ENCODE data around the gene ACYP2. TPM values are rescaled to one million over a fixed set of nuclear protein-coding genes. Genes with fewer than 3 reads are reported as not detected.
A peak's percentile ranks its signal among the peaks of the same experiment; 100 is the strongest.

Gene ACYP2
- total and polyA plus RNA-seq, 12 donors: 36.9 to 101 (median 53.1) TPM

GRCh38 chr2:54271843-54272627 is 156.6 kb downstream of the ACYP2 start:
- H3K4me1 ChIP-seq (replicated peaks in 1 of 2): no peaks in the 10 kb centered on the region
- H3K9me3 ChIP-seq (replicated peaks in 1 of 3): no peaks in the 10 kb centered on the region
- TF ChIP-seq CTCF (IDR thresholded peaks at IDR 0.05) (no peak), POLR2A (IDR thresholded peaks at IDR 0.05) (no peak)
- H3K27ac ChIP-seq: no peak overlapping the region
- DNase-seq: peak in 1 of 7 donors; percentile 12
- intact Hi-C loops (cut with DNase I): no loop called here
- H3K36me3 ChIP-seq (replicated peaks in 1 of 2): no peaks in the 10 kb centered on the region
- H3K27me3 ChIP-seq: no peaks in the 10 kb centered on the region
- 86 to 91% (median 89%) methylated on average over 6 of the region's 6 CpGs for WGBS, 4 donors
- no peak overlapping the region for H3K4me3 ChIP-seq

GRCh38 chr2:54274781-54275242 is 159.4 kb downstream of the ACYP2 start:
- 81 to 85% (median 84%) methylated on average over 1 of the region's 1 CpG for WGBS, 4 donors
- Histone ChIP-seq H3K27ac (no peak overlapping the region), H3K4me1 (replicated peaks in 1 of 2) (no peaks in the 10 kb centered on the region), H3K36me3 (replicated peaks in 1 of 2) (no peaks in the 10 kb centered on the region), H3K4me3 (no peak overlapping the region), H3K27me3 (no peaks in the 10 kb centered on the region), H3K9me3 (replicated peaks in 1 of 3) (no peaks in the 10 kb centered on the region)
- intact Hi-C loops (cut with DNase I): no loop called here
- TF ChIP-seq POLR2A (IDR thresholded peaks at IDR 0.05) (no peak), CTCF (IDR thresholded peaks at IDR 0.05) (no peak)
- no peak for DNase-seq

DNA sequence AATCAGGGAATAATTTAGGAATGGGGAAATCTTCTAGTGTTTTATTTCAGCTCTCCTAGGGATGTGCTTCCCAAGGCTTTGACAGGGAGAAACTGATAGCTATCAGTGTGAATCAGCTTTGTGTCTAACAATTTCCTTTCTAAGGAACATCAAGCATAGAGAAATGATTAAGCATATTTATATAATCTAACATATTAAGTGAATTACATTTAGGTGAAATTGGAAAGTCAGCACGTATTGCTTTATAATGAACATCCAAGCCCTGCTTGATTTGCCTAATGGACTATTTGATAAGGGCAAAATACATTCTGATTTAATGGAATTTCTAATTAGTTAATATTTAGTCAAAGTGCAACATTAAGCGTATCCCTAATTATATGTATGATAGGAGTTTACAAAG is 160.1 kb downstream of the ACYP2 start:
- TF ChIP-seq POLR2A (IDR thresholded peaks at IDR 0.05): no peak
- TF ChIP-seq CTCF (IDR thresholded peaks at IDR 0.05): no peak
- Histone ChIP-seq H3K9me3 (replicated peaks in 1 of 3) (no peaks in the 10 kb centered on the region), H3K4me3 (no peak overlapping the region), H3K36me3 (replicated peaks in 1 of 2) (no peaks in the 10 kb centered on the region), H3K27ac (no peak overlapping the region), H3K4me1 (replicated peaks in 1 of 2) (no peaks in the 10 kb centered on the region), H3K27me3 (no peaks in the 10 kb centered on the region)
- 65 to 100% (median 71%) methylated on average over 2 of the region's 2 CpGs for WGBS, 4 donors
- intact Hi-C loops (cut with DNase I): no loop called here
- DNase-seq: no peak

DNA sequence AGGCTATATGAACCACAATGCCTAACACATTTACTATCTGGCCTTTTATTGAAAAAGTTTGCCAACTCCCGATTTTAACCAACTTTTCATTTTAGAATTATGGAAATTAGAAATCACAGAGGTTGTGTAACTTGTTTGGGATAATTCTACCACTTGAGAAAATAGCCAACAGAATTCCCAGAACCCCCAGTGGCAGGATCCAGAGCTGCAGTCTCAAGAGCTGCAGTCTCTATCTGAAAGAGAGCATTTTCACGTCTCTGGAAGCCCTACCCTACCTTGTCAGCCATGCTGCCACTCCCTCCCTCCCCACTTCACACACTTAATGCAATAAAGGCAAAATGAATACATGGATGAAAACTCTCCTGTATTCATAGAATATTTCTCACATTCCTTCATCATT is 164.0 kb downstream of the ACYP2 start:
- Histone ChIP-seq H3K27ac (no peak overlapping the region), H3K36me3 (replicated peaks in 1 of 2) (no peaks in the 10 kb centered on the region), H3K4me3 (no peak overlapping the region), H3K9me3 (replicated peaks in 1 of 3) (no peaks in the 10 kb centered on the region), H3K27me3 (no peaks in the 10 kb centered on the region), H3K4me1 (replicated peaks in 1 of 2) (no peaks in the 10 kb centered on the region)
- 86 to 90% (median 89%) methylated on average over 2 of the region's 2 CpGs for WGBS, 4 donors
- intact Hi-C loops (cut with DNase I): no loop called here
- TF ChIP-seq POLR2A (IDR thresholded peaks at IDR 0.05) (no peak), CTCF (IDR thresholded peaks at IDR 0.05) (peak in 1 of 6 experiments; percentile 16)
- DNase-seq: no peak
